ENCODE measurements around the gene EHMT1.
"Not testable (repeated sequence)": the region's sequence is repeated elsewhere in the genome, so short reads cannot be mapped to it uniquely, and the experiment has no call there.

Gene EHMT1

GRCh38 chr9:137876269-137876668 is 257.5 kb downstream of the EHMT1 start:
- peaks cover 0 to 62% of the 10 kb centered on the region in 2 donors for H3K27me3 ChIP-seq
- H3K9me3 ChIP-seq: no peaks in the 10 kb centered on the region
- DNase-seq: no peak
- intact Hi-C loops (cut with DNase I; ENCODE audit: low total_unique reads): no loop called here
- no peak overlapping the region for H3K4me3 ChIP-seq
- peaks cover 0 to 11% (median 7%) of the 10 kb centered on the region in 4 donors for H3K4me1 ChIP-seq
- TF ChIP-seq CTCF (IDR thresholded peaks at IDR 0.05): no peak
- H3K36me3 ChIP-seq: no peaks in the 10 kb centered on the region
- no peak overlapping the region for H3K27ac ChIP-seq

- Histone ChIP-seq H3K4me1 (peaks cover 0 to 11% (median 7%) of the 10 kb centered on the region in 4 donors), H3K27me3 (peaks cover 0 to 65% of the 10 kb centered on the region in 2 donors), H3K27ac (no peak overlapping the region), H3K4me3 (no peak overlapping the region), H3K36me3 (no peaks in the 10 kb centered on the region), H3K9me3 (no peaks in the 10 kb centered on the region)
- TF ChIP-seq CTCF (IDR thresholded peaks at IDR 0.05): no peak
- no peak for DNase-seq
- intact Hi-C loops (cut with DNase I; ENCODE audit: low total_unique reads): no loop called here
Measured at GRCh38 chr9:137876781-137877386, 258.1 kb downstream of the EHMT1 start.

GRCh38 chr9:137877506-137878122 is 258.8 kb downstream of the EHMT1 start, which contains the start of gene CACNA1B:
CACNA1B (plus strand) TSS chr9:137877782; CDS start chr9:137877934, 152 bp downstream.
- Histone ChIP-seq H3K27me3 (peaks cover 0 to 70% of the 10 kb centered on the region in 2 donors), H3K4me1 (peaks cover 0 to 11% (median 7%) of the 10 kb centered on the region in 4 donors), H3K4me3 (peak within 1 kb of the TSS in 1 of 2 donors; percentile 34)
- intact Hi-C loops (cut with DNase I; ENCODE audit: low total_unique reads); H3K36me3 ChIP-seq; H3K27ac ChIP-seq; H3K9me3 ChIP-seq; DNase-seq: not testable (repeated sequence)

GRCh38 chr9:137878146-137878941 is 259.5 kb downstream of the EHMT1 start:
- peak overlapping the region in 1 of 2 donors; percentile 34 for H3K4me3 ChIP-seq
- peaks cover 0 to 70% of the 10 kb centered on the region in 2 donors for H3K27me3 ChIP-seq
- no peak overlapping the region for H3K27ac ChIP-seq
- H3K9me3 ChIP-seq: no peaks in the 10 kb centered on the region
- no peak for DNase-seq
- TF ChIP-seq CTCF (IDR thresholded peaks at IDR 0.05): no peak
- H3K4me1 ChIP-seq: peaks cover 0 to 11% (median 7%) of the 10 kb centered on the region in 4 donors
- H3K36me3 ChIP-seq: no peaks in the 10 kb centered on the region
- intact Hi-C loops (cut with DNase I; ENCODE audit: low total_unique reads): no loop called here

GRCh38 chr9:137879052-137879451 is 260.2 kb downstream of the EHMT1 start:
- H3K36me3 ChIP-seq: no peaks in the 10 kb centered on the region
- DNase-seq: no peak
- peaks cover 0 to 11% (median 7%) of the 10 kb centered on the region in 4 donors for H3K4me1 ChIP-seq
- H3K27me3 ChIP-seq: peaks cover 0 to 70% of the 10 kb centered on the region in 2 donors
- intact Hi-C loops (cut with DNase I; ENCODE audit: low total_unique reads): no loop called here
- H3K9me3 ChIP-seq: no peaks in the 10 kb centered on the region
- H3K27ac ChIP-seq: no peak overlapping the region
- peak overlapping the region in 1 of 2 donors; percentile 34 for H3K4me3 ChIP-seq
- no peak for TF ChIP-seq CTCF (IDR thresholded peaks at IDR 0.05)

Data from tibial artery (tissue), 4 donors.